Type B pancreatic cell (in vitro differentiated cells): Measurements from ENCODE around the gene MYOM3. TPM values are rescaled to one million over a fixed set of nuclear protein-coding genes. Genes with fewer than 3 reads are reported as not detected.

Experiments
- DNase-seq: peaks from one replicate; pipeline ENCODE4 v3.0.0; 2021; ENCODE audit warnings: mixed read lengths; ENCODE audit not compliant: unreplicated experiment; ENCODE audit errors: extremely low spot score
- H3K27ac Mint-ChIP-seq: 2 replicates; pipeline ENCODE4 v1.8.0; 2021; ENCODE audit warnings: mild to moderate bottlenecking, mixed read lengths
- H3K27me3 Mint-ChIP-seq: 2 replicates; pipeline ENCODE4 v1.8.0; 2021; ENCODE audit warnings: mixed read lengths
- H3K36me3 Mint-ChIP-seq: 2 replicates; pipeline ENCODE4 v1.8.0; 2021; ENCODE audit warnings: mixed read lengths
- H3K4me1 Mint-ChIP-seq: one replicate; pipeline ENCODE4 v1.8.0; 2021; ENCODE audit warnings: mixed read lengths; ENCODE audit not compliant: unreplicated experiment
- H3K4me3 Mint-ChIP-seq: 2 replicates; pipeline ENCODE4 v1.8.0; 2021; ENCODE audit warnings: mild to moderate bottlenecking, mixed read lengths
- H3K9me3 Mint-ChIP-seq: 2 replicates; pipeline ENCODE4 v1.8.0; 2021; ENCODE audit warnings: mixed read lengths
- total RNA-seq: library from RNA; stranded (reverse); gene quantifications from 2 replicates; pipeline ENCODE4 v1.2.1, GENCODE V29; 2021; ENCODE audit warnings: low replicate concordance
- TF ChIP-seq, protein P1 (sequence below): fragments of 200-600 bp; sonication (generic); conservative IDR thresholded peaks from 2 replicates; pipeline ENCODE4 v1.5.0; 2021; ENCODE audit warnings: antibody characterized with exemption, mild to moderate bottlenecking

MYOM3 gene
- total RNA-seq, 1 donor from 2014 or later, result 0.70 TPM

- H3K4me3 Mint-ChIP-seq, result no peak overlapping the region
- TF ChIP-seq, protein P1, sequence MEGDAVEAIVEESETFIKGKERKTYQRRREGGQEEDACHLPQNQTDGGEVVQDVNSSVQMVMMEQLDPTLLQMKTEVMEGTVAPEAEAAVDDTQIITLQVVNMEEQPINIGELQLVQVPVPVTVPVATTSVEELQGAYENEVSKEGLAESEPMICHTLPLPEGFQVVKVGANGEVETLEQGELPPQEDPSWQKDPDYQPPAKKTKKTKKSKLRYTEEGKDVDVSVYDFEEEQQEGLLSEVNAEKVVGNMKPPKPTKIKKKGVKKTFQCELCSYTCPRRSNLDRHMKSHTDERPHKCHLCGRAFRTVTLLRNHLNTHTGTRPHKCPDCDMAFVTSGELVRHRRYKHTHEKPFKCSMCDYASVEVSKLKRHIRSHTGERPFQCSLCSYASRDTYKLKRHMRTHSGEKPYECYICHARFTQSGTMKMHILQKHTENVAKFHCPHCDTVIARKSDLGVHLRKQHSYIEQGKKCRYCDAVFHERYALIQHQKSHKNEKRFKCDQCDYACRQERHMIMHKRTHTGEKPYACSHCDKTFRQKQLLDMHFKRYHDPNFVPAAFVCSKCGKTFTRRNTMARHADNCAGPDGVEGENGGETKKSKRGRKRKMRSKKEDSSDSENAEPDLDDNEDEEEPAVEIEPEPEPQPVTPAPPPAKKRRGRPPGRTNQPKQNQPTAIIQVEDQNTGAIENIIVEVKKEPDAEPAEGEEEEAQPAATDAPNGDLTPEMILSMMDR, result no peak
- DNase-seq, result no peak
- peaks cover 4% of the 10 kb centered on the region for H3K27me3 Mint-ChIP-seq
- H3K9me3 Mint-ChIP-seq, result no peaks in the 10 kb centered on the region
- H3K36me3 Mint-ChIP-seq, result no peaks in the 10 kb centered on the region
- H3K27ac Mint-ChIP-seq, result no peak overlapping the region
- peaks cover 5% of the 10 kb centered on the region for H3K4me1 Mint-ChIP-seq
These were observed 37.7 kb downstream of the MYOM3 start for GRCh38 chr1:24074196-24074595.

DNA sequence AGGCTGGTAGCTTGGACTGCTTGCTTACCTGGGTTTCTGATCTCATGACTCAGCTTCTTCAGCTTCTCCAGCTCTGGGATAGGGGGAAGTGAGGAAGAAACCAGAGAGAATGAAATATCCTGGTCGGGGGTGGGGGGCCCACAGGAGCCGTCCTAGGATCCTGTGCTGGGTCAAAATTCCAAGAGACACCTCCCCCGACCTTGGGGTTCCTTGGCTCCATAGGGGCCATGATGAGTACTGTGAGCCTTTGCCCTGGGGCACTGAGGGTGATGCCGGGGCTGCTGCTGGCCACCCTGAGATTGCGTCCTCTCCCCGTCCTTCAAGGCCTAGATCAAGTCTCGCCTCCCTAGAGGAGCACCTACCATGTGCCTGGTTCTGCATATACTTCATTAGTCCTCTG lies 40.0 kb downstream of the MYOM3 start:
- Mint-ChIP-seq H3K9me3 (no peaks in the 10 kb centered on the region), H3K36me3 (no peaks in the 10 kb centered on the region), H3K27ac (no peak overlapping the region), H3K4me1 (peaks cover 5% of the 10 kb centered on the region), H3K27me3 (peaks cover 4% of the 10 kb centered on the region), H3K4me3 (no peak overlapping the region)
- TF ChIP-seq, protein P1, result no peak
- no peak for DNase-seq

DNA sequence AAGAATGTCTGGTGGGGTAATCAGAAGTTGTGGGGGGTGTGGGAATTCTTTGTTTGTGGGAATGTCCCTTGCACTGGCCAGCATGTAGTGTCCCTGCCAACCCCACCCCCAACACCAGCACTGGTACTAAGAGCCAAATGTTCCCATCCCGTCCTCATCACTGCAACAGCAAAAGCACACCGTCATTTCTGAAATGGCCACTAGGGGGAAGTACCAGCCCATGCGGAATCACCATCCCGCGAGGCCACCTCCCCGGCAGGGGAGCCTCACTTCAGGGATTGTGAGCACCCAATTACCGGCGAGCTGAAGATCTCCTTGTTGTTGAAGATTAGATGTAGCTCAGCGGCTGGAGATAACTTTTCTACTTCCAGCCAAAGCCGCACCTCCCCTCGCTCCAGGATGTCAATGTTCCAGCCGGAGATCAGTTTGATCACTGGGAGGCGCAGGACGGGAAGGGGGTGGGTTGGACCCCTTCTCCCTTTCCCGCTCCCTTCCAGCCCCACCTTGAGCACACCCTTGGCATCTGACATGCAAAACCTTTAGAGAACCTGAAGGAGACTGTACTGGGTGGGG lies 41.0 kb downstream of the MYOM3 start:
- H3K36me3 Mint-ChIP-seq, result no peaks in the 10 kb centered on the region
- H3K4me1 Mint-ChIP-seq, result peaks cover 5% of the 10 kb centered on the region
- H3K27ac Mint-ChIP-seq, result peak overlapping the region; percentile 61
- H3K9me3 Mint-ChIP-seq, result no peaks in the 10 kb centered on the region
- DNase-seq, result no peak
- peak overlapping the region; percentile 36 for H3K4me3 Mint-ChIP-seq
- TF ChIP-seq, protein P1, result peak; percentile 92
- peaks cover 4% of the 10 kb centered on the region for H3K27me3 Mint-ChIP-seq

GRCh38 chr1:24069817-24070216 lies 42.1 kb downstream of the MYOM3 start:
- TF ChIP-seq, protein P1, result no peak
- H3K27ac Mint-ChIP-seq, result no peak overlapping the region
- H3K4me3 Mint-ChIP-seq, result no peak overlapping the region
- DNase-seq, result no peak
- H3K9me3 Mint-ChIP-seq, result no peaks in the 10 kb centered on the region
- peaks cover 4% of the 10 kb centered on the region for H3K27me3 Mint-ChIP-seq
- no peaks in the 10 kb centered on the region for H3K36me3 Mint-ChIP-seq
- peaks cover 5% of the 10 kb centered on the region for H3K4me1 Mint-ChIP-seq

DNA sequence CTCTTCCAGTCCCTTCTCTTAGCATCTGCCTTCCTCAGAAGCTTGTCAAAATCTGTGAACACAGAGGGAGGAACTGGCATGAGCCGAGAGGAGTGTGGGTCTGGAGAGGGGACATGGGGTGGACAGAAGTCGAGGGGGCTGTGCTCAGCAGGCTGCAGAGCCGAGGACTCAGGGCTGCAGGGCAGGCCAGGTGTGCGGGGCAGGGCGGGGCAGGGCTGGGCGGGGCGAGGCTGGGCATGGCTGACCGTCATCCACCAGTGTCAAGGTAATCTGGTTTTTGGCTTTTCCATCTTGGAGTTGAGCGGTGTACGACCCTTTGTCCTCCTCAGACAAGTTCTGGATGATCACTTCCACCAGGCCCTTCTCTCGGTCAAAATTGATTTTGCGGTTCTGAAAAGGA lies 44.0 kb downstream of the MYOM3 start:
- no peaks in the 10 kb centered on the region for H3K9me3 Mint-ChIP-seq
- H3K4me3 Mint-ChIP-seq, result no peak overlapping the region
- H3K4me1 Mint-ChIP-seq, result peaks cover 5% of the 10 kb centered on the region
- TF ChIP-seq, protein P1, result no peak
- H3K36me3 Mint-ChIP-seq, result no peaks in the 10 kb centered on the region
- no peak for DNase-seq
- no peak overlapping the region for H3K27ac Mint-ChIP-seq
- peaks cover 4% of the 10 kb centered on the region for H3K27me3 Mint-ChIP-seq

- Mint-ChIP-seq H3K27ac (no peak overlapping the region), H3K27me3 (no peaks in the 10 kb centered on the region), H3K36me3 (no peaks in the 10 kb centered on the region), H3K4me3 (no peak overlapping the region), H3K9me3 (peaks cover 4% of the 10 kb centered on the region), H3K4me1 (no peaks in the 10 kb centered on the region)
- TF ChIP-seq, protein P1, result no peak
- no peak for DNase-seq
These were observed 46.6 kb downstream of the MYOM3 start for GRCh38 chr1:24065304-24065703.
